Cardiac muscle cell (in vitro differentiated cells and primary cell): ENCODE data around the gene MT1B. TPM values are rescaled to one million over a fixed set of nuclear protein-coding genes. Genes with fewer than 3 reads are reported as not detected.
A peak's percentile ranks its signal among the peaks of the same experiment; 100 is the strongest.

Experiments
- DNase-seq, 2 donors: peaks; one replicate each; pipeline versions ENCODE4 v3.0.0 to v3.0.0-alpha.2; 2010 to 2017; ENCODE audit warnings: low read depth in 1 of 2, low spot score in 1 of 2
- H3K27ac ChIP-seq: fragments of 200-600 bp; sonication (generic); 2 replicates; pipeline ENCODE4 v1.5.1; 2016
- H3K27me3 ChIP-seq: fragments of 200-600 bp; sonication (generic); 2 replicates; pipeline ENCODE4 v1.6.0; 2016; ENCODE audit warnings: control low read depth
- H3K36me3 ChIP-seq: fragments of 200-600 bp; sonication (generic); 2 replicates; pipeline ENCODE4 v1.5.1; 2016; ENCODE audit warnings: control low read depth
- H3K4me1 ChIP-seq: fragments of 200-600 bp; sonication (generic); 2 replicates; pipeline ENCODE4 v1.8.1; 2017; ENCODE audit warnings: low read depth, mild to moderate bottlenecking, mixed run types
- H3K4me3 ChIP-seq: fragments of 200-600 bp; sonication (generic); 2 replicates; pipeline ENCODE4 v1.5.1; 2016; ENCODE audit warnings: mild to moderate bottlenecking
- H3K9me3 ChIP-seq: fragments of 200-600 bp; sonication (generic); 2 replicates; pipeline ENCODE4 v1.5.1; 2017; ENCODE audit warnings: low read depth, mild to moderate bottlenecking, control low read depth
- polyA plus RNA-seq: library from polyadenylated mRNA; unstranded; fragments of >200 nt; fragmentation: Nextera tagmentation; extraction: Ambion mirVana; gene quantifications from 2 replicates; pipeline ENCODE4 v1.2.1, GENCODE V29; 2016
- total RNA-seq: library from RNA; depleted of rRNA; stranded (reverse); fragments of >200 nt; gene quantifications from 2 replicates; pipeline ENCODE4 v1.2.3, GENCODE V29; 2016
- TF ChIP-seq, protein P1 (sequence below): IDR thresholded peaks from 2 replicates; pipeline ENCODE4 v1.5.1; 2012; ENCODE audit warnings: low read depth, mild to moderate bottlenecking, low read length

Gene MT1B
- total and polyA plus RNA-seq, 2 experiments from 2014 or later, result not detected

- no peaks in the 10 kb centered on the region for H3K4me1 ChIP-seq
- TF ChIP-seq, protein P1, sequence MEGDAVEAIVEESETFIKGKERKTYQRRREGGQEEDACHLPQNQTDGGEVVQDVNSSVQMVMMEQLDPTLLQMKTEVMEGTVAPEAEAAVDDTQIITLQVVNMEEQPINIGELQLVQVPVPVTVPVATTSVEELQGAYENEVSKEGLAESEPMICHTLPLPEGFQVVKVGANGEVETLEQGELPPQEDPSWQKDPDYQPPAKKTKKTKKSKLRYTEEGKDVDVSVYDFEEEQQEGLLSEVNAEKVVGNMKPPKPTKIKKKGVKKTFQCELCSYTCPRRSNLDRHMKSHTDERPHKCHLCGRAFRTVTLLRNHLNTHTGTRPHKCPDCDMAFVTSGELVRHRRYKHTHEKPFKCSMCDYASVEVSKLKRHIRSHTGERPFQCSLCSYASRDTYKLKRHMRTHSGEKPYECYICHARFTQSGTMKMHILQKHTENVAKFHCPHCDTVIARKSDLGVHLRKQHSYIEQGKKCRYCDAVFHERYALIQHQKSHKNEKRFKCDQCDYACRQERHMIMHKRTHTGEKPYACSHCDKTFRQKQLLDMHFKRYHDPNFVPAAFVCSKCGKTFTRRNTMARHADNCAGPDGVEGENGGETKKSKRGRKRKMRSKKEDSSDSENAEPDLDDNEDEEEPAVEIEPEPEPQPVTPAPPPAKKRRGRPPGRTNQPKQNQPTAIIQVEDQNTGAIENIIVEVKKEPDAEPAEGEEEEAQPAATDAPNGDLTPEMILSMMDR, result no peak
- H3K27ac ChIP-seq, result no peak overlapping the region
- no peaks in the 10 kb centered on the region for H3K27me3 ChIP-seq
- no peaks in the 10 kb centered on the region for H3K9me3 ChIP-seq
- H3K36me3 ChIP-seq, result no peaks in the 10 kb centered on the region
- DNase-seq, result peak in 1 of 2 donors; percentile 74
- H3K4me3 ChIP-seq, result no peak overlapping the region
These were observed 40.2 kb downstream of the MT1B start for GRCh38 chr16:56691885-56692284.

DNA sequence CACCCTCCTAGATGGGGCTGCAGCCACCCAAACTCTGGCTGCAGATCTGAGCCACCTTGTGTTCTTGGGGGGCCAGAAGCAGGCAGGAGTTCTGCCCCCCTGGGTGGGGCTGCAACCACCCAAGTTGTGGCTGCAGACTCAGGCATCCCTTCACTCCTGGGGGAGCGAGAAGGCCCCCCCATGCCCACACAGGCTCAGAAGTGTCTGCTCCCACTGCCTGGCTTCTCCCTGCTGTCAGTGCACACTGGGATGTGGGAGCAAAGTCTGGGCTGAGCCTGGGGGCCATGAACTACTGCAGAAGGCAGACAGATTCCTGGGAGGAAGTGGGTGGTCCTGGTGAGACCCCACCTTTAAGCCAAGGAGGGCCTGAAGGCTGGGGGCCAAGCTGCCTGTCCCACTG lies 43.6 kb downstream of the MT1B start:
- Histone ChIP-seq H3K36me3 (no peaks in the 10 kb centered on the region), H3K4me1 (no peaks in the 10 kb centered on the region), H3K27me3 (no peaks in the 10 kb centered on the region), H3K27ac (no peak overlapping the region), H3K9me3 (no peaks in the 10 kb centered on the region), H3K4me3 (no peak overlapping the region)
- TF ChIP-seq, protein P1, result no peak
- no peak for DNase-seq

GRCh38 chr16:56697456-56698155 lies 45.9 kb downstream of the MT1B start:
- no peaks in the 10 kb centered on the region for H3K36me3 ChIP-seq
- no peak overlapping the region for H3K4me3 ChIP-seq
- no peaks in the 10 kb centered on the region for H3K27me3 ChIP-seq
- no peak overlapping the region for H3K27ac ChIP-seq
- no peaks in the 10 kb centered on the region for H3K4me1 ChIP-seq
- TF ChIP-seq, protein P1, result no peak
- no peak for DNase-seq
- H3K9me3 ChIP-seq, result no peaks in the 10 kb centered on the region

DNA sequence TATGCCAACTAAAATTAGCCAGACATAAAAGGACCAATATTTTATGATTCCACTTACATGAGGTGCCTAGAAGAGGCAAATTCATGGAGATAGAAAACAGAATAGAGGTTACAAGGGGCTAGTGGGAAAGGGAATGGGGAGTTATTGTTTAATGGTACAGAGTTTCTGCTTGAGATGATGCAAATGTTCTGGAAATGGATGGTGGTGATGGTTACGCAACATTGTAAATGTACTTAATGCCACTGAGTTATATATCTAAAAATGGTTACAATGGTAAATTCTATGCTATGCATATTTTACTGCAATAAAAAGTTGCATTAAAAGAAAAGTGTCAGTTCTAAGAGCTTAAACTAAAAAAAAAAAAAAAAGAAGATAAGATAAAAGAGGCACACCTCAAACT lies 48.5 kb downstream of the MT1B start:
- no peaks in the 10 kb centered on the region for H3K36me3 ChIP-seq
- no peaks in the 10 kb centered on the region for H3K27me3 ChIP-seq
- TF ChIP-seq, protein P1, result no peak
- no peaks in the 10 kb centered on the region for H3K9me3 ChIP-seq
- no peak overlapping the region for H3K27ac ChIP-seq
- DNase-seq, result no peak
- no peak overlapping the region for H3K4me3 ChIP-seq
- no peaks in the 10 kb centered on the region for H3K4me1 ChIP-seq

DNA sequence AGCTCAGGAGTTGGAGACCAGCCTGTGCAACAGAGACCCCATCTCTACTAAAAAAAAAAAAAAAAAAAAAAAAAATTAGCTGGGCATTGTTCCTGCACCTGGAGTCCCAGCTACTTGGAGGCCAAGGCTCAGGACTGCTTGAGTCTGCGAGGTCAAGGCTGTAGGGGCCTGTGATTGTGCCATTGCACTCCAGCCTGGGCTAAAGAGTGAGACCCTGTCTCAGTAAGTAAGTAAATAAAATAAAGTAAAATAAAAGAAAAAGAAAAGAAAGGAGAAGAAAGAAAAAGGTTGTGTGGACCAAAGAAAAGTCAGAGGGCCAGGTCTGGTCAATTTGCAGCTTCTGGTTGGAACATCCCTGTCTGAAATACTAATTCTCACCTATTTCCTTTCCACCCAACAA lies 48.9 kb downstream of the MT1B start:
- no peak overlapping the region for H3K27ac ChIP-seq
- H3K27me3 ChIP-seq, result no peaks in the 10 kb centered on the region
- H3K9me3 ChIP-seq, result no peaks in the 10 kb centered on the region
- no peak for DNase-seq
- H3K36me3 ChIP-seq, result no peaks in the 10 kb centered on the region
- H3K4me1 ChIP-seq, result no peaks in the 10 kb centered on the region
- H3K4me3 ChIP-seq, result no peak overlapping the region
- TF ChIP-seq, protein P1, result no peak

DNA sequence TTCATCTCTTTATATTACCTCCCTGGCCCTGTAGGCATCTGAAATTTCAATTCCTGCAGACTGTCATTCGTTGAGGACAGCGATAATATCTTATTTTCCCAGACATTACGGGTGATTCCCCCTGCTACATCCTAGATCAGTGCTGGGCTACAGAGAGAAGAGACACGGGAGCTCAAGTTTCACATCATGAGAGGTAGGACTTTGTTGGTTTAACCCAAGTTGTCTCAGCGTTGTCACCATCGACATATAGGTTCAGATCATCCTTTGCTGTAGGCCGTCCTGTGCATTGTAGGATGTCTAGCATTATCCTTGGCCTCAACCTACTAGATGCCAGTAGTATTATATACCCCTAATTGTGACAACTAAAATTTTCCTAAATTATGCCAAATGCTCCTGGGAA lies 49.8 kb downstream of the MT1B start:
- no peak overlapping the region for H3K27ac ChIP-seq
- no peak for DNase-seq
- H3K4me1 ChIP-seq, result no peaks in the 10 kb centered on the region
- no peaks in the 10 kb centered on the region for H3K9me3 ChIP-seq
- H3K27me3 ChIP-seq, result no peaks in the 10 kb centered on the region
- H3K36me3 ChIP-seq, result no peaks in the 10 kb centered on the region
- TF ChIP-seq, protein P1, result no peak
- no peak overlapping the region for H3K4me3 ChIP-seq
